HUES6 (cell line): ENCODE measurements around the gene ELAVL1.

Source experiments
- H3K27ac ChIP-seq: 2 replicates; pipeline ENCODE4 v1.7.0; 2013; ENCODE audit warnings: low read depth, mild to moderate bottlenecking, low read length, inconsistent platforms
- H3K27me3 ChIP-seq: 2 replicates; pipeline ENCODE4 v1.6.1; 2013; ENCODE audit warnings: low read length; ENCODE audit not compliant: control insufficient read depth, insufficient read depth
- H3K36me3 ChIP-seq: 2 replicates; pipeline ENCODE4 v1.6.1; 2013; ENCODE audit warnings: low read length; ENCODE audit not compliant: control insufficient read depth, insufficient read depth
- H3K4me1 ChIP-seq: 2 replicates; pipeline ENCODE4 v1.6.1; 2013; ENCODE audit warnings: low read length; ENCODE audit not compliant: control insufficient read depth, insufficient read depth
- H3K4me3 ChIP-seq: 2 replicates; pipeline ENCODE4 v1.5.1; 2013; ENCODE audit warnings: low read depth, low read length
- H3K9ac ChIP-seq: one replicate; pipeline ENCODE4 v1.6.1; 2013; ENCODE audit warnings: mild to moderate bottlenecking, low read length
- H3K9me3 ChIP-seq: 2 replicates; pipeline ENCODE4 v1.6.1; 2013; ENCODE audit warnings: low read depth, low read length; ENCODE audit not compliant: control insufficient read depth, insufficient read depth

Gene ELAVL1

GRCh38 chr19:7912144-7912696 is 93.2 kb downstream of the ELAVL1 start:
- no peak overlapping the region for H3K9ac ChIP-seq
- peaks cover 32% of the 10 kb centered on the region for H3K36me3 ChIP-seq
- no peak overlapping the region for H3K27ac ChIP-seq
- no peak overlapping the region for H3K4me3 ChIP-seq
- peaks cover 28% of the 10 kb centered on the region for H3K27me3 ChIP-seq
- H3K4me1 ChIP-seq = peaks cover 3% of the 10 kb centered on the region; the same call in 1 of the 2 replicates
- H3K9me3 ChIP-seq = no peaks in the 10 kb centered on the region

GRCh38 chr19:7911508-7912143 is 93.8 kb downstream of the ELAVL1 start:
- peaks cover 32% of the 10 kb centered on the region for H3K36me3 ChIP-seq
- no peaks in the 10 kb centered on the region for H3K9me3 ChIP-seq
- H3K4me1 ChIP-seq = no peaks in the 10 kb centered on the region
- H3K27ac ChIP-seq = no peak overlapping the region
- H3K4me3 ChIP-seq = no peak overlapping the region
- no peak overlapping the region for H3K9ac ChIP-seq
- H3K27me3 ChIP-seq = peaks cover 23% of the 10 kb centered on the region

- no peak overlapping the region for H3K4me3 ChIP-seq
Observed at GRCh38 chr19:7910321-7911161, 94.9 kb downstream of the ELAVL1 start.

GRCh38 chr19:7909471-7910067 is 95.9 kb downstream of the ELAVL1 start:
- Histone ChIP-seq H3K27me3 (peaks cover 2% of the 10 kb centered on the region), H3K27ac (no peak overlapping the region), H3K9ac (no peak overlapping the region), H3K4me3 (no peak overlapping the region), H3K9me3 (no peaks in the 10 kb centered on the region), H3K4me1 (peaks cover 7% of the 10 kb centered on the region; the same call in 1 of the 2 replicates), H3K36me3 (peaks cover 32% of the 10 kb centered on the region)

More at GRCh38 chr19:7910321-7911161, 94.9 kb downstream of the ELAVL1 start:
- Histone ChIP-seq H3K36me3 (peaks cover 32% of the 10 kb centered on the region), H3K9ac (no peak overlapping the region), H3K27me3 (peaks cover 12% of the 10 kb centered on the region), H3K9me3 (no peaks in the 10 kb centered on the region), H3K27ac (no peak overlapping the region), H3K4me1 (no peaks in the 10 kb centered on the region)

- Histone ChIP-seq H3K9me3 (no peaks in the 10 kb centered on the region), H3K27me3 (no peaks in the 10 kb centered on the region), H3K9ac (no peak overlapping the region), H3K36me3 (peaks cover 32% of the 10 kb centered on the region), H3K4me1 (peaks cover 8% of the 10 kb centered on the region; the same call in 1 of the 2 replicates), H3K4me3 (no peak overlapping the region), H3K27ac (no peak overlapping the region)
Observed at GRCh38 chr19:7908742-7909461, 96.5 kb downstream of the ELAVL1 start.
